GM18873 (cell line): ENCODE data around the gene MTFR1L.

Experiments used
- ATAC-seq: cut with Tn5 transposase; IDR thresholded peaks from one replicate; pipeline ENCODE4 v1.9.1; 2021; ENCODE audit warnings: mild to moderate bottlenecking, moderate library complexity, moderate number of reproducible peaks; ENCODE audit not compliant: unreplicated experiment, low FRiP score

MTFR1L gene

DNA sequence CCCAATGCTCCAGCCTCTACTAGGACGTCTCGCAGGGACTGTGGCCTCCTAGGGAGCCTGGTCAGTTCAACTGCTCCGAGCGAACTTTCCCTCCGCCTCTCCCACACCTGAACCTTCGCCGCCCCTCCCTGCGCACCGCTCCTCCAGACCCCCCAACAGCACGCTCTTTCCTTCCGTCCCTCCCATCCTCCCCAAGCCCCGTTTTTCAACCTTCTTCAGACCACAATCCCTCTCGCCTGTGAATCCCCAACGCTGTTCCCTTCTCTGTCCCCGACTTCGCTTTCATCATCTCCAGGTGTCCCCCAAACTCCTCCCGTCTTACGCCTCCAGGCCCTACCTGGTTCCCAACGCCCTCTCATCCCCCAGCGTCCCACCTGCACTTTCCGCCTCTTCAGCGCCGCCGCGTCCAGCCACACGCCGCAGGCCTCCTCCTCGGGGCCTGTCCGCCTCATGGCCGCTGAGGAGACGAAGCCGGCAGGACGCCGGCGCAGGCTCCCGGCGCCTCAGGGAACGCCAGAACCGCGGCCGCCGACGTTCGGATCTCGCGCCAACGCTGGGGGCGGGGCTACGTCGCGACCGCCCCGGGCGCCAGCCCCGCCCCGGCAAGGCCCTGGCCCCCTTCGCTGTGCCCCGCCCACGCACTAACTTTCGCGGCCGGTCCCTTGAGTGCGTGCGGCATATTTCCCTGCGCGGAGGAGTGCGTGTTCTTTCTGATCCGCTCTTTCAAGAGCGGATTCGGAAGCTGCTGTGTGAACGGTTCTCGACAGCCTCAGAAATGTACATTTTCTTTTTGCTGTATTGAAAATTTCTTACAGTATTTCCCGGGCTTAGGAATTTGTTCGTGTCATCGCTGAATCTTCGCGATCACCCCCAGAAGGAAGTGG lies 39.4 kb downstream of the MTFR1L start, which contains the start of gene AUNIP:
Gene AUNIP, minus strand, starts transcription at position 552 of the 884 bp plus-strand sequence. Its CDS starts 100 bp downstream, at position 452.
- ATAC-seq = no peak

DNA sequence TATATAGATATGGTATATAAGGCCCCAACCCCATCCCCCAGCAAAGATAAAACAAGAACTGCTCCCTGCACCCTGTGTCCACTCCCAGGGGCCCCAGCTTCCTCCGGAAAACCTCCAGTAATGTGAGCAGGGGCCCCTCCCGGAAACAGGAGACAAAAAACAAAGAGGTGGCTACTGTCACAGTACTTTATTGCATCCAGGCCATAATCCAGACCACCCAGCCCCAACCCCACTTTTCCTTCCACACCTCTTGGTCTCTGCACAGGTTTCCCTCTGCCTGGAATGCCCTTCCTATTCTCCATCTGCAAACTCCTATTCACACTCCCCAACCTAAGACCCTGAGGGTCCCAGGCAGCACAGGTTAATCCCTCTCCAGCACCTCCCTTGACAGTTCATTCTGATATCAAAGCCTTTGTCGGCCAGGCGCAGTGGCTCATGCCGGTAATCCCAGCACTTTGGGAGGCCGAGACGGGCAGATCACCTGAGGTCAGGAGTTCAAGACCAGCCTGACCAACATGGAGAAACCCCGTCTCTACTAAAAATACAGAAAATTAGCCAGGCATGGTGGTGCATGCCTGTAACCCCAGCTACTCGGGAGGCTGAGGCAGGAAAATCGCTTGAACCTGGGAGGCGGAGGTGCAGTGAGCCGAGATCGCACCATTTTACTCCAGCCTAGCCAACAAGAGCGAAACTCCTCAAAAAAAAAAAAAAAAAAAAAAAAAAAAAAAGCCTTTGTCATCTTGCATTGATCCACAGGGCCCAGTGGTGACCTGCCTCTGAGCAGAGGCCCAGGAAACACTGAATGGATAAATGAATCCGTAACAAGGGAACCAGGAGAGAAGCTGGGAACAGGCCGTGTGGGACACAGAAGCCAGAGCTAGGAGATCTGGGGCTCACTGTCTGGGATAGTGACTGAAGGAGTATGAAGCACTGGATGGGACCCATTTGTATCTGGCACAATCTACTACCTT lies 41.8 kb downstream of the MTFR1L start:
- ATAC-seq = no peak

DNA sequence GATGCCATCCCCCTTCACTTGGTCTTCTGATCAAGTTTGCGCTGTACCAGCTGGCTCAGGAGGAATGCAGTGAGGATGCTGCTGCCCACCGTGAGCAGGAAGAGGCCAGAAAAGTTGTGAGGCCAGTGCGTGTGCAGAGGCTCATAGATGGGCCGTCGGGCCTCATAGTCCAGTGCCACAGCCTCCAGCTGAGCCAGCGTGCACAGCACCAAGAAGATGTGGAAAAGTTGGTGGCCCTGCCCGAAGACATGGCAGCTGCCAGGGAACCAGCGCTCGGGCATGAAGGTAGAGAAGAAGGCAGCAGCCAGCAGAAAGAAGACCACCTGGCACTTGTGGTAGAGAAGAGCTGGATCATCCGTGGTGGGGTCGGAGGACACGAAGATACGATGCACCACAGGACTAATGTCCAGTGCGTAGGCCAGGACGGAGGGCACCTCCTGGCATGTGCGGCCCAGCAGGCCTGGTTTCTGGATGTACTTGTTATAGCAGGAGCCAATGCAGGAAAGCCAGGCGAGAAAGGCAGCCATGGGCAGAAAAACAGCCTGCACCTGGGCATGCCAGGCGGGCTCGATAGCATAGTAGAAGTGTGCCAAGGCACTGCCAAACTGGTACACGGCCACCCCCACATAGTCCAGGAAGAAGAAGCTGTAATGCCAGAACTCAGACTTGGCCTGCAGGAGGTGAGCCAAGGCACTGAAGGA lies 43.2 kb downstream of the MTFR1L start:
- no peak for ATAC-seq

DNA sequence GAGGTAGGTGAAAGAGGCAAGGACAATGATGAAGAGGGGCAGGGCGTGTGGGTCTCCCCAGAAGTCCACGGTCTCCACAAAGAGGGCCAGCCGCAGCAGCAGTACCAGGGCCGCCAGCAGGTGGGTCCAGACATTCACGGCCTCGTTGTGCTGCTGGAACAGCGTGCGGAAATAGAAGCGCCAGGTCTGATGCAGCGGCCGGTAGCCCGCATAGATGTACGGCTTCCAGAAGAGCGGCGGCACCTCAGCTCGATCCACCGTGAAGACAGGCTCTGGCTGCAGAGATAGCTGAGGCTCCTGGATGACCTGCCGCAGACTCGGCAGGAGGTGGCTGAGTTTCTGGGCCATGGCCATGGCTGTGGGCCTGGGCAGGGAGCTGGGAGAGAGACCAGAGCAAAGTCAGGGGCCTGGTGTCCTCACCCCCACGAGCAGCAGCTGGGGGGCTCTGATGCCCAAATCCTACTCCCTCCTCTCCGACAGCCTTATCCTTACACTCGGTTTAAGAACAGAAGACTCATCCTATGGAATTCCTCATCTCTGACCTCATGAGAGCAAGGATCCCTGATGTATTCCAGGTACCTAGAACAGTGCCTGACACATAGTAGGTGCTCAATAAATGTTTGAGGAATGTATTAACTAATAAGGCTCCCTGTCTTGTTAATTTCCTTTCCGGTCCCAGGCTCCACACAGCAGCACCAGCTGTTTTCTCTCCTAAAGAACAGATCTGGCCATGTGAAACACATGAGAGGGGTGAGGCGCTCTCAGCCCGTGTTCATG lies 43.9 kb downstream of the MTFR1L start:
- no peak for ATAC-seq

DNA sequence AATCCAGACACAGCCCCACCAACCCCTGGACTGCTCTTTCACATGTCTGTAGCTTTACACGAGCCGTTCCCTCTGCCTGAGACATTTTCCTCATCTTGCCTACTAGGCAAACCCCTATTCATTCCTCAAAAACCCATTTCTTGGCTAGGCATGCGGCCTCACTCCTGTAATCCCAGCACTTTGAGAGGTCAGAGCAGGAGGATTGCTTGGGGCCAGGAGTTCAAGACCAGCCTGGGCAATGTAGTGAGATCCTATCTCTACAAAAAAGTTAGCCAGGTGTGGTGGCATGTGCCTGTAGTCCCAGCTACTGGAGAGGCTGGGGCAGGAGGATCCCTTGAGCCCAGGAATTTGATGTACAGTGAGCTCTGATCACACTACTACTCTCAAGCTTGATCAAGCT lies 44.7 kb downstream of the MTFR1L start:
- no peak for ATAC-seq

- ATAC-seq = no peak
These were observed 46.5 kb downstream of the MTFR1L start for GRCh38 chr1:25866288-25866687.

- ATAC-seq = no peak
These were observed 47.6 kb downstream of the MTFR1L start for GRCh38 chr1:25867210-25867991.

DNA sequence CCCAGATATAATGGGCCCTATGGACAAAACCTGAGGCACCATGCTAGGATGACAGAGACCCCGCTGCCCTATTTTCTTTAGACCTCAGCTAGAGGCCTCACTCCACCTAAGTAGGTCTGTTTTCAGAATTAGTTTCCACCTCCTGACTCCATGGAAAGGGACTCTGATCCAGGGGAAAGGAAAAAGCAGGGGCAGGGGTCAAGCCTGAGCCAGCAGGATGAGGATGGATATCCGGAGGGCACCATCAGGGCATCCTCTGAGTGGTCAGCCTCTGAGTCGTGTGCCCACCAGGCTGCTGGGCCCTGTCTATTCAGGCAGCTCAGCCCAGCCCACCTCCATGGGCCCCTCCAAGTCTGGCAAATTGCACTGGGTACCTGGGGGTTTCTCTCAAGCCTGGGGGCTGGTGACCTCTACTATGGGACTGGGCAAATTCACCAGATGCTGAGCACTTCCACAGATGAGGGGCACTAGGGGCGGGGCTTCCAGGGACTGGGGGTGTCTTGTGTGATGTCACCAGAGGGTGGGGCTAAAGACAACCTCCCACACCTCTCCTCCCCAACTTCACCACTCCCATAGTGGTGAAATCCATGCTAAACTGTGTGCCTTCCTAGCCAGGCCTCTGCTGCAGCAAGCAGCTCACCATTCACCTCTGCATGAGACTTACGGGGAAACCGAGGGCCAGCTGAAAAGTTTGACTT lies 50.3 kb downstream of the MTFR1L start:
- no peak for ATAC-seq

GRCh38 chr1:25870614-25871013 lies 50.9 kb downstream of the MTFR1L start:
- ATAC-seq = no peak

DNA sequence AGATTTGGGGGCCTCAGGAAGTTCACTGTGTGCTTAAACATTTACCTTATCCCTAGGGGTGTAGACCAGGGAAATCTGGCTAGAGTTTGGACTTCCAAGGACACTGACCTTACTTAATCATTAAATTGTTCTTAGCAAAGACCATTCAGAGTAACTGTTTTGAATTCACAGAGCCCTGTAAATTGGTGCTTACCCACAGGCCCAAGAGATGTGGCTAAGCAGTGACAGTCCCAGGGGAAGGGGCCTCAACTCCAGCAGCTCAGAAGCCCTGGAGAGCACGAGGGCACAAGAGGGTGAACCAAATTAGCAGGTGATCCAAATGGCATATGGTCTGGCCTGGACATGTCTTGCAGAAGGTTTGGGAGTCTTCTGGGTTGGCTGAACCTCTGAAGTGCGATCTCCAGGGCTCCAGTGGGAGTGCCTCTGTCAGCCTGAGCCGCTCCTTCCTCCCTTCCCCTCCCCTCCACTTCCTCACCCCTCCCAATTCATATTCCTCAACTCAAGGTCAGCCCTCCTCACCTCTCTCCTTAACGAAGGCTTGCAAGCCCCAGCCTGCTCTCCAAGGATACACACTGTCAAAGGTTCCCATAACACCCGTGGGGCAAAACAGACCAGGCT lies 51.4 kb downstream of the MTFR1L start:
- no peak for ATAC-seq

DNA sequence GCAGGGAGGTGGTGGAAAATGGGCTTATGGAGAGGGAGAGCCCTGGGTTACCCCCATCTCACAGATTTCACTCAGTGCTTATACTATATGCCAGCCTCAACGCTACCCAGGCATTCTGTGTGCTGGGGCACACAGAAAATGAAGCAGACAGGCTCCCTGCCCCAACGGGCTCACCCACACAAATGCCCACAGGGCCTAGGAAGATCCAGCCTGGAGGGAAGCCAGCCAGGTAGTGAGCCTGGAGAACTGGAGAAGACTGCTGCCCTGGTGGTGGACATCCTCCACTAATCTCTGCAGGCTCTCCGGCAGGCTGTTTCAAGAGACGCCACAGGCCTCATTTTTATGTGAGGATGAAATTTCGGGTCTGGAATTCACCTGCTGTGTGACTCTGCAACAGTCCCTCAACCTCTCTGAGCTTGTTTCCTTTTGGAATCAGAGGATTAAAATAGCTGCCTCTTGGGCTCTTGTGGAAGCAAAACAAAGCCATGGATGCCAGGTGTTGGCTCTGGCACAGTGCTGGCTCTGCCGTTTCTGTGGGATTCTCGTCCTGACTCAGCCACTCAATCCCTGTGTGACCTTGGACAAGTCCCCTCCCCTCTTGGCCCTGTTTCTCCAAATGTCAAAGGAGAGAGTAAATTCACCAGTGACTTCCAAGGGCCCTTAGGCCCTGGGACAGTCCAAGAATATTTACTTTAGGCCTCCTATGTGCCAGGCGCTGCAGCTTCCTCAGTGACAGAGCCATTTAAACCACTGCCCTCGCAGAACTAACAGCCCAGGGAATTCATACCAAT lies 52.1 kb downstream of the MTFR1L start:
- ATAC-seq = no peak

DNA sequence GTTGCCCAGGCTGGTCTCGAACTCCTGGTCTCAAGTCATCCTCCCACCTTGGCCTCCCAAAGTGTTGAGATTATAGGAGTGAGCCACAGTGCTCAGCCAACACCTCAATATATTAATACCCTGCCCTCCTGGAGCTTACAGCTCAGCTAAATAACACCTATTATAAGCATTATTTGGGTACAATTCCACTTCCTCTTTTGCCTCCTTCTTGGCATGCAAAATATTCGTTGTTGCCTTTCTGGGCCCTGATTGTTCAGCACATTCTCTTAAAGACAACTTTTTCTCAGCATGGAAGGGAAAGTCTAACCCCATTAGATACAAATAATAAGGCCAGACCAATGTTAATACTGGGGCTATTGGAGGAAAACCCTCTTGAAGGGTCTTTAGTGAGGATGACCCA lies 53.0 kb downstream of the MTFR1L start:
- no peak for ATAC-seq

GRCh38 chr1:25873120-25873519 lies 53.4 kb downstream of the MTFR1L start:
- ATAC-seq = no peak

DNA sequence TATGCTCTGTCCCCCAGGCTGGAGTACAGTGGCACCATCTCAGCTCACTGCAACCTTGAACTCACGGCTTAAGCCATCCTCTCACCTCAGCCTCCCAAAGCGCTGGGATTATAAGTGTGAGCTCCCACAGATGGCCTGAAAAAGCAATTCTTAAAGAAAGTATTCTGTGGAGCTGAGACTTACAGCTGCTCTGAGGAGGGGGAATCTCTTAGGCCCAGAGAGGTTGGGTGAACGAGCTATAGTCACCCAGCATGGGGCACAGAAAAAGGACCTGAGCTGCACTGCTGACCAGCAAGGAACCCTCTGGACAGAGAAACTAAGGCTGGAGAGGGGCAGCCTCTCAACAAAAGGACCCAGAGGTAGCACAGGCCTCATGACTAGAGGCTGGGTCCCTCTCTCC lies 54.5 kb downstream of the MTFR1L start:
- no peak for ATAC-seq

DNA sequence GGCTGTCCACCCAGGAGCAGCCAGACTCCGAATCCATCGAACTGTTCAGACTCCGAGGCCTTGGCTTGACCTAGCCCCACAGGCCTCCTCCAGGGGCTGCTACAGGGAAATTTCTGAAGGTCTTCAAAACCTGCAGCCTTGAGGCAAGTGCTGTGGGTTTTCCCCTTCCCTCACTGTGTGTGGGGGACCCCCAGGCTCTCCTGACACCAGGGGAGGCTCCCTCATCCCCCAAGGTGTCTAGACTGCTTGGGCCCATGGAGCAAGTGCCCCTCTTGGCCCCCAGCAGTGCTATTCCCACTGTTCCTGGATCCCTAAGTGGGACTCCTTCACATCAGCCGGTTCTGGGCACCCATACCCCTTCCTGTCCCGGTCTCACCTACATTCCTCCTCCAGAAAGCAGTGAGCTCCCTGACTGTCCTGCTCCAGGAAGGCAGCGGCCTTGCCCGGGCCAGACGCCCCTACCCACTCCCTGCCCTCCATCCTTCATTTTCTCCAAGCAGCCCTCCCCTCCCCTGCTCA lies 54.9 kb downstream of the MTFR1L start:
- no peak for ATAC-seq

DNA sequence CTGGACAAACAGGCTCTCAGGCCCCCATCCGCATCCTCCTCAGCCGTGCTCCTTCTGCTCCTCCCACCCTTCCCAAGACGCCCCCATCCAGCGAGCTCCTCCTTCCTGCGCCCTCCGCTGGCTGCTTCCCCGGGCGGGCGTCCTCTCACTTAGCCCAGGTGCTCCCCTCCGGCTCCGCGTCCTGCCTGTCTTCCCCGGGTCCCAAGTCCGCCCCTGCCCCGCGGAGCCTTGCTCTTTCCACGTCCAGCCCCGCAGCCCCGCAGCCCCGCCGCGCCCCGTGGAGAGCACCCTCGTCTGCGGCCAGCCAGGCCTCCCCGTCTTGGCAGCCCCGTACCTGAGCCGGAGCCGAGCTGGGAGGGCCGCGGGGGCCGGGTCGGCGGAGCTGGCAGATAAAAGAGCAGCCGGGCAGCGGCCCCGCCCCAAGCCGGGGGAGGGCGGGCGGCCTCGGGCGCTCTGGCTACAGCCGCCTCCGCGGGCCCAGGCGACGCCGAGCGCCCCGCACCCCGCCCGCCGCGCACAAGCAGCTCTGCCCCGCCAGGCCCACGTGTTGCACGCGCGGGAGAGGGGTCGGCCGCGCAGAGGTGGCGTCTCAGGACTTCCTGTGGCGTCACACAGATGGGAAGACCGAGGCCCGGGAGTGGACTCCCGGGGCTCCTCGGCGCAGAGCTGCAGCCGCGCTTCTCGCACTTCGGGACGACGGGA lies 55.6 kb downstream of the MTFR1L start, which contains the start of gene PAQR7:
Gene PAQR7, minus strand, starts transcription at position 555 of the 702 bp plus-strand sequence. CDS start 11,869 bp downstream, outside the sequence.
- ATAC-seq = no peak
